ELR (cell line): ENCODE measurements around the gene RAB35.

Experiments used
- DNase-seq: peaks from one replicate; pipeline ENCODE4 v3.0.0-alpha.2; 2015; ENCODE audit warnings: low read depth

Gene RAB35

GRCh38 chr12:120103371-120103770 is 13.2 kb downstream of the RAB35 start:
- DNase-seq = no peak

- no peak for DNase-seq
Measured at GRCh38 chr12:120103044-120103338, 13.6 kb downstream of the RAB35 start.

GRCh38 chr12:120102189-120103043 is 14.1 kb downstream of the RAB35 start:
- no peak for DNase-seq

GRCh38 chr12:120101617-120102016 is 14.9 kb downstream of the RAB35 start:
- DNase-seq = no peak

GRCh38 chr12:120101182-120101581 is 15.4 kb downstream of the RAB35 start:
- DNase-seq = no peak

GRCh38 chr12:120100630-120101029 is 15.9 kb downstream of the RAB35 start:
- DNase-seq = no peak

GRCh38 chr12:120099738-120100137 is 16.8 kb downstream of the RAB35 start:
- DNase-seq = no peak

- DNase-seq = no peak
Measured at GRCh38 chr12:120098756-120099470, 17.6 kb downstream of the RAB35 start.

- DNase-seq = no peak
Measured at GRCh38 chr12:120096671-120097202, 19.8 kb downstream of the RAB35 start.

GRCh38 chr12:120095736-120096135 is 20.8 kb downstream of the RAB35 start:
- no peak for DNase-seq

GRCh38 chr12:120095331-120095730 is 21.2 kb downstream of the RAB35 start:
- DNase-seq = no peak

GRCh38 chr12:120094485-120094884 is 22.1 kb downstream of the RAB35 start:
- no peak for DNase-seq

GRCh38 chr12:120093592-120094355 is 22.8 kb downstream of the RAB35 start:
- no peak for DNase-seq

GRCh38 chr12:120093336-120093591 is 23.3 kb downstream of the RAB35 start:
- no peak for DNase-seq

- DNase-seq = no peak
Measured at GRCh38 chr12:120092551-120093335, 23.8 kb downstream of the RAB35 start.

GRCh38 chr12:120091371-120092090 is 25.0 kb downstream of the RAB35 start:
- DNase-seq = no peak

- no peak for DNase-seq
Measured at GRCh38 chr12:120090626-120091295, 25.8 kb downstream of the RAB35 start.

GRCh38 chr12:120090206-120090605 is 26.3 kb downstream of the RAB35 start:
- DNase-seq = no peak

GRCh38 chr12:120089796-120090195 is 26.8 kb downstream of the RAB35 start:
- no peak for DNase-seq

- no peak for DNase-seq
Measured at GRCh38 chr12:120089105-120089504, 27.4 kb downstream of the RAB35 start.
